GM12891 (cell line): ENCODE measurements around the gene MGLL.
"Not testable (repeated sequence)": the region's sequence is repeated elsewhere in the genome, so short reads cannot be mapped to it uniquely, and the experiment has no call there.

ENCODE experiments used
- DNase-seq: peaks from one replicate; pipeline ENCODE4 v3.0.0; 2011; ENCODE audit warnings: low spot score; ENCODE audit not compliant: insufficient read length
- FAIRE-seq: peaks from 2 replicates; lab custom pipeline; 2011; peaks lifted over from hg19 to GRCh38; lab: Jason Lieb, UNC
- PAX5 ChIP-seq: IDR thresholded peaks from 2 replicates; pipeline ENCODE4 v1.6.1; 2011; ENCODE audit warnings: low read length, moderate library complexity, mild to moderate bottlenecking; ENCODE audit not compliant: insufficient read depth, severe bottlenecking
- POLR2A ChIP-seq: IDR thresholded peaks from 2 replicates; pipeline ENCODE4 v1.6.1; 2011; ENCODE audit warnings: low read depth, low read length, control low read depth
- POLR2AphosphoS5 ChIP-seq: IDR thresholded peaks from 2 replicates; pipeline ENCODE4 v1.6.1; 2011; ENCODE audit warnings: low read depth, low read length, control low read depth
- POU2F2 ChIP-seq: IDR thresholded peaks from 2 replicates; pipeline ENCODE4 v1.6.1; 2011; ENCODE audit warnings: low read depth, mild to moderate bottlenecking, control low read depth, low read length, moderate library complexity
- SPI1 ChIP-seq: IDR thresholded peaks from 2 replicates; pipeline ENCODE4 v1.6.1; 2011; ENCODE audit warnings: low read depth, low read length, control low read depth
- TAF1 ChIP-seq: IDR thresholded peaks from 2 replicates; pipeline ENCODE4 v1.6.1; 2011; ENCODE audit warnings: low read depth, low read length, control low read depth

The MGLL gene

GRCh38 chr3:127689266-127689860 lies 133.0 kb downstream of the MGLL start:
- TF ChIP-seq POLR2A, result 0 out of 2 replicates have a peak, but pooled peaks have one; percentile 43
- no peak for TF ChIP-seq TAF1
- DNase-seq (no peak), FAIRE-seq (no peak)

GRCh38 chr3:127688416-127689265 lies 133.7 kb downstream of the MGLL start:
- no peak for FAIRE-seq
- TF ChIP-seq PAX5 (no peak), SPI1 (no peak), POU2F2 (no peak), POLR2A (no peak), TAF1 (no peak), POLR2AphosphoS5 (no peak)
- DNase-seq, result no peak

GRCh38 chr3:127688022-127688415 lies 134.3 kb downstream of the MGLL start:
- no peak for DNase-seq
- TF ChIP-seq PAX5, result no peak
- no peak for TF ChIP-seq TAF1
- TF ChIP-seq POLR2AphosphoS5, result no peak
- TF ChIP-seq POU2F2, result no peak
- TF ChIP-seq POLR2A, result no peak
- FAIRE-seq, result no peak

- no peak for FAIRE-seq
Measured at GRCh38 chr3:127687228-127687737, 135.0 kb downstream of the MGLL start.

GRCh38 chr3:127686512-127686894 lies 135.8 kb downstream of the MGLL start:
- TF ChIP-seq POLR2AphosphoS5 (no peak), POU2F2 (no peak), TAF1 (no peak), PAX5 (no peak), POLR2A (no peak), SPI1 (no peak)
- FAIRE-seq (peak; percentile 86), DNase-seq (no peak)

More at GRCh38 chr3:127687228-127687737, 135.0 kb downstream of the MGLL start:
- TF ChIP-seq POU2F2, result no peak
- no peak for TF ChIP-seq PAX5
- no peak for TF ChIP-seq TAF1
- TF ChIP-seq POLR2AphosphoS5, result no peak
- no peak for TF ChIP-seq SPI1
- TF ChIP-seq POLR2A, result no peak
- DNase-seq, result no peak

- no peak for DNase-seq
- TF ChIP-seq TAF1 (no peak), POLR2A (no peak), POU2F2 (no peak), PAX5 (no peak), SPI1 (no peak), POLR2AphosphoS5 (no peak)
- peak; percentile 51 for FAIRE-seq
Measured at GRCh38 chr3:127685708-127686511, 136.4 kb downstream of the MGLL start.

GRCh38 chr3:127684871-127685707 lies 137.2 kb downstream of the MGLL start:
- TF ChIP-seq POLR2AphosphoS5, result no peak
- TF ChIP-seq SPI1, result no peak
- no peak for TF ChIP-seq POU2F2
- no peak for TF ChIP-seq PAX5
- TF ChIP-seq POLR2A, result no peak
- no peak for TF ChIP-seq TAF1
- peak; percentile 75 for FAIRE-seq
- DNase-seq, result no peak

- FAIRE-seq (peak; percentile 71), DNase-seq (no peak)
- TF ChIP-seq PAX5, result no peak
Measured at GRCh38 chr3:127682561-127682960, 139.8 kb downstream of the MGLL start.

- DNase-seq, result not testable (repeated sequence)
- FAIRE-seq, result peak; percentile 61
Measured at GRCh38 chr3:127682175-127682554, 140.2 kb downstream of the MGLL start.
